ENCODE results near the gene ADSS1. TPM values are rescaled to one million over a fixed set of nuclear protein-coding genes. Genes with fewer than 3 reads are reported as not detected.

ADSS1 gene
- total RNA-seq, 1 donor from 2014 or later, result 3.7 TPM

DNA sequence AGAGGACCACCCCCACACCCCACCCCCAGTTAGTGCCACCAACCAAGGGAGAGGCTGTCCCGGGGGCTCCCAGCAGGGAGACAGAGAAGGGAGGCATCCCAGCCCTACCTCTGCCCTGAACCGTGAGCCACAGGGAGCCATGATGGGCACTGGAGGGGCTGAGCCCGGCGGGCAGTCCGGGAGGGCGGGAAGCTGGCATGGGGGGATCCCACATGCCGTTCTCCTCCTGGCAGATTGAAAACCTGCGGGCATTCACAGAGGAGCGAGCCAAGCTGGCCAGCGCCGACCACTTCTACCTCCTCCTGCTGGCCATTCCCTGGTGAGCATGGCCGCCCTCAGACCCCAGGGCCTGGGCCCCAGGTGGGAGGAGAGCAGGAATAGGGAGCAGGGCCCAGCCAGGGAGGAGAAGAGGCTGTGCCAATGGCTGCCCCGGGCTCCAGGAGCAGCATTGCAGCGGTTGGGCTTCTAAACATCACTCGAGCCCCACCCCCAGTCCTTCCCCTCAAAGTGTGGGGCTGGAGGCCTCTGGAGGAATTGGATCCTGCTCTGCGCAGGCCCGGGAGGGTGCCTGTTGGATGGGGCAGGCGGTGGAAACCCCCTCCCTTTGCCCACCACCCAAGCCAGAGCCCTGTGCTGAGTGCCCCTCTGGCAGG lies 14.5 kb upstream of the ADSS1 start:
- Mint-ChIP-seq H3K27me3 (ENCODE audit: unreplicated experiment) (no peaks in the 10 kb centered on the region), H3K4me3 (ENCODE audit: unreplicated experiment) (no peak overlapping the region), H3K27ac (ENCODE audit: unreplicated experiment) (no peak overlapping the region), H3K9me3 (ENCODE audit: unreplicated experiment) (no peaks in the 10 kb centered on the region), H3K4me1 (ENCODE audit: unreplicated experiment) (peaks cover 8% of the 10 kb centered on the region), H3K36me3 (ENCODE audit: unreplicated experiment) (peaks cover 6% of the 10 kb centered on the region)
- DNase-seq (ENCODE audit: extremely low spot score, unreplicated experiment), result no peak
- TF ChIP-seq, protein P1, sequence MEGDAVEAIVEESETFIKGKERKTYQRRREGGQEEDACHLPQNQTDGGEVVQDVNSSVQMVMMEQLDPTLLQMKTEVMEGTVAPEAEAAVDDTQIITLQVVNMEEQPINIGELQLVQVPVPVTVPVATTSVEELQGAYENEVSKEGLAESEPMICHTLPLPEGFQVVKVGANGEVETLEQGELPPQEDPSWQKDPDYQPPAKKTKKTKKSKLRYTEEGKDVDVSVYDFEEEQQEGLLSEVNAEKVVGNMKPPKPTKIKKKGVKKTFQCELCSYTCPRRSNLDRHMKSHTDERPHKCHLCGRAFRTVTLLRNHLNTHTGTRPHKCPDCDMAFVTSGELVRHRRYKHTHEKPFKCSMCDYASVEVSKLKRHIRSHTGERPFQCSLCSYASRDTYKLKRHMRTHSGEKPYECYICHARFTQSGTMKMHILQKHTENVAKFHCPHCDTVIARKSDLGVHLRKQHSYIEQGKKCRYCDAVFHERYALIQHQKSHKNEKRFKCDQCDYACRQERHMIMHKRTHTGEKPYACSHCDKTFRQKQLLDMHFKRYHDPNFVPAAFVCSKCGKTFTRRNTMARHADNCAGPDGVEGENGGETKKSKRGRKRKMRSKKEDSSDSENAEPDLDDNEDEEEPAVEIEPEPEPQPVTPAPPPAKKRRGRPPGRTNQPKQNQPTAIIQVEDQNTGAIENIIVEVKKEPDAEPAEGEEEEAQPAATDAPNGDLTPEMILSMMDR (IDR thresholded peaks at IDR 0.05), result no peak

DNA sequence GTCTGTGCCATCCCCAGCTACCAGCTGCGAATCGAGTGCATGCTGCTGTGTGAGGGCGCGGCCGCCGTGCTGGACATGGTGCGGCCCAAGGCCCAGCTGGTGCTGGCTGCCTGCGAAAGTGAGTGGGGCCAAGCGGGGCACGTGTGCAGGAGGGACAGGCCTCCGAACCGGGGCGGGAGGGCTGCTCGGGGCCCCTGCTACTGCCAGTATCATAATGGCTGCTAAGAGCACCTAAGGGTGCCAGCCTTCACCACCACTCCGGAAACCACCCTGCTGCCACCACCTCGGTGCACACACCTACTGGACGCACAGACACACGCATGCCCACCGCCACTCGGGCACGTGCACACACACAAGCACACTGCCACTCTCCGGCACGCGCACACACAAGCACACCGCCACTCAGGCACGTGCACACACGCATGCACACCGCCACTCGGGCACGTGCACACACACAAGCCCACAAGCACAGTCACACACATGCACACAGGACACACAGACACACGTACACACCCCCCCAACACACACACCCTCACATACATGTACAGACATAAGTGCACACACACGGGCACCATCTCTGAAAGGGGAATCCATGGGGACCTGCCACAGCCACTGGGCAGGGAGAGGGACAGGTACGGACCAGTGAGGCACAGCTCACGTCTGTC lies 13.8 kb upstream of the ADSS1 start:
- TF ChIP-seq, protein P1 (IDR thresholded peaks at IDR 0.05), result no peak
- peaks cover 8% of the 10 kb centered on the region for H3K4me1 Mint-ChIP-seq (ENCODE audit: unreplicated experiment)
- no peak overlapping the region for H3K4me3 Mint-ChIP-seq (ENCODE audit: unreplicated experiment)
- no peaks in the 10 kb centered on the region for H3K9me3 Mint-ChIP-seq (ENCODE audit: unreplicated experiment)
- no peak overlapping the region for H3K27ac Mint-ChIP-seq (ENCODE audit: unreplicated experiment)
- no peaks in the 10 kb centered on the region for H3K27me3 Mint-ChIP-seq (ENCODE audit: unreplicated experiment)
- DNase-seq (ENCODE audit: extremely low spot score, unreplicated experiment), result no peak
- H3K36me3 Mint-ChIP-seq (ENCODE audit: unreplicated experiment), result peaks cover 6% of the 10 kb centered on the region

DNA sequence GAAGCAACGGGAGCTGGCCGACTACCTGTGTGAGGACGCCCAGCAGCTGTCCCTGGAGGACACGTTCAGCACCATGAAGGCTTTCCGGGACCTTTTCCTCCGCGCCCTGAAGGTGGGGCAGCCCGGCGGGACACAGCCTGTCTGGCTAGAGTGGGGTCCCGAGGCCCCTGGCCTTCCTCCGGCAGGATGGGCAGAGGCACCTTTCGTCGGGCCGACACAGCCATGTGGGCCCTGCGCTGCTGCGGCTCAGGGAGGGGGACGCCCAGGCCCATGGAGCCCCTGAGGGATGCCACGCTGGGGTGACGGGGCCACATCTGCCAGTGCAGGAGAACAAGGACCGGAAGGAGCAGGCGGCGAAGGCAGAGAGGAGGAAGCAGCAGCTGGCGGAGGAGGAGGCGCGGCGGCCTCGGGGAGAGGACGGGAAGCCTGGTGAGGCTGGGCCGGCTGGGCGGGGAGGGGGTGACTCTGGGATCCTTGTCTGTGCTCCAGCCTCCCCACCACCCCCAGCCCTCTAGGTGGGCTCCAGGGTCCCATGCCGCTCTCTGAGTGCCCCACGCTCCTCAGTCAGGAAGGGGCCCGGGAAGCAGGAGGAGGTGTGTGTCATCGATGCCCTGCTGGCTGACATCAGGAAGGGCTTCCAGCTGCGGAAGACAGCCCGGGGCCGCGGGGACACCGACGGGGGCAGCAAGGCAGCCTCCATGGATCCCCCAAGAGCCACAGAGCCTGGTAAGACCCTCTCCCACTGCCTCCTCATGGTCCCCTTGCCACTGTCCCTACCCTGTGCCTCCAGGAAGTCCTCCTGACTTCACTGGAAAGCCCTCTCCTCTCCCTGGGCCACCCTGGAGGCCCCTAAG lies 10.9 kb upstream of the ADSS1 start:
- H3K27me3 Mint-ChIP-seq (ENCODE audit: unreplicated experiment), result no peaks in the 10 kb centered on the region
- TF ChIP-seq, protein P1 (IDR thresholded peaks at IDR 0.05), result no peak
- no peak overlapping the region for H3K27ac Mint-ChIP-seq (ENCODE audit: unreplicated experiment)
- no peak overlapping the region for H3K4me3 Mint-ChIP-seq (ENCODE audit: unreplicated experiment)
- DNase-seq (ENCODE audit: extremely low spot score, unreplicated experiment), result no peak
- peaks cover 14% of the 10 kb centered on the region for H3K36me3 Mint-ChIP-seq (ENCODE audit: unreplicated experiment)
- H3K4me1 Mint-ChIP-seq (ENCODE audit: unreplicated experiment), result peaks cover 3% of the 10 kb centered on the region
- H3K9me3 Mint-ChIP-seq (ENCODE audit: unreplicated experiment), result no peaks in the 10 kb centered on the region

DNA sequence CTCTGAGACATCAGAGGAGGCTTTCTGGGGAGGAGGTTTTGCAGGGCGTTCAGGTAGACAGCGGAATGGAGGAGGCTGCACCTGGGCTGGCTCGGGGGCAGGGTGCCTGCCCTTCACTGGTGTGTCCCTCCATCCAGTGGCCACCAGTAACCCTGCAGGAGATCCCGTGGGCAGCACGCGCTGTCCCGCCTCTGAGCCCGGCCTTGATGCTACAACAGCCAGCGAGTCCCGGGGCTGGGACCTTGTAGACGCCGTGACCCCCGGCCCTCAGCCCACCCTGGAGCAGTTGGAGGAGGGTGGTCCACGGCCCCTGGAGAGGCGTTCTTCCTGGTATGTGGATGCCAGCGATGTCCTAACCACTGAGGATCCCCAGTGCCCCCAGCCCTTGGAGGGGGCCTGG lies 10.0 kb upstream of the ADSS1 start:
- H3K4me3 Mint-ChIP-seq (ENCODE audit: unreplicated experiment), result no peak overlapping the region
- TF ChIP-seq, protein P1 (IDR thresholded peaks at IDR 0.05), result no peak

DNA sequence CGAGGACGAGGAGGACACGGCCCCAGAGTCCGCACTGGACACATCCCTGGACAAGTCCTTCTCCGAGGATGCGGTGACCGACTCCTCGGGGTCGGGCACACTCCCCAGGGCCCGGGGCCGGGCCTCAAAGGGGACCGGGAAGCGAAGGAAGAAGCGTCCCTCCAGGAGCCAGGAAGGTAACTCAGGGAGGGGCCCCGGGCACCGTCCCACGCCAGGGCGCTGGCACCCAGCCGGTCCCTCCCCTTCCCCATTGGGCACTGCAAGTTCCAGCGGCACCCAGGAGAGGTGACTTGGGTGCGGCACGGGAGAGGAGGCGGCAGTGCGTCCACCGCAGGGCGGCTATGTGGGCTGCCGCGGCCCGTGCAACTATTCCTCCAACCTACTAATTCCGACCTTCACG lies 9.3 kb upstream of the ADSS1 start:
- H3K9me3 Mint-ChIP-seq (ENCODE audit: unreplicated experiment), result no peaks in the 10 kb centered on the region
- TF ChIP-seq, protein P1 (IDR thresholded peaks at IDR 0.05), result no peak
- H3K27me3 Mint-ChIP-seq (ENCODE audit: unreplicated experiment), result no peaks in the 10 kb centered on the region
- peaks cover 15% of the 10 kb centered on the region for H3K36me3 Mint-ChIP-seq (ENCODE audit: unreplicated experiment)
- no peak for DNase-seq (ENCODE audit: extremely low spot score, unreplicated experiment)
- no peak overlapping the region for H3K4me3 Mint-ChIP-seq (ENCODE audit: unreplicated experiment)
- H3K27ac Mint-ChIP-seq (ENCODE audit: unreplicated experiment), result no peak overlapping the region
- H3K4me1 Mint-ChIP-seq (ENCODE audit: unreplicated experiment), result no peaks in the 10 kb centered on the region

More for the DNA sequence above, 10.0 kb upstream of the ADSS1 start:
- Mint-ChIP-seq H3K9me3 (ENCODE audit: unreplicated experiment) (no peaks in the 10 kb centered on the region), H3K27ac (ENCODE audit: unreplicated experiment) (no peak overlapping the region), H3K27me3 (ENCODE audit: unreplicated experiment) (no peaks in the 10 kb centered on the region), H3K4me1 (ENCODE audit: unreplicated experiment) (no peaks in the 10 kb centered on the region), H3K36me3 (ENCODE audit: unreplicated experiment) (peaks cover 14% of the 10 kb centered on the region)
- no peak for DNase-seq (ENCODE audit: extremely low spot score, unreplicated experiment)

All from osteocyte (in vitro differentiated cells).